BLaER1 (cell line): Measurements from ENCODE around the gene TEAD4.

Experiments used
- H3K27ac ChIP-seq: shearing (Covaris generic); formaldehyde crosslinking; 2 replicates; pipeline ENCODE4 v1.8.1; 2022
- H3K27me3 ChIP-seq: shearing (Covaris generic); formaldehyde crosslinking; 2 replicates; pipeline ENCODE4 v1.8.1; 2022
- H3K36me3 ChIP-seq: shearing (Covaris generic); formaldehyde crosslinking; 2 replicates; pipeline ENCODE4 v1.8.1; 2022
- H3K4me1 ChIP-seq: shearing (Covaris generic); formaldehyde crosslinking; 2 replicates; pipeline ENCODE4 v1.8.1; 2022
- H3K4me2 ChIP-seq: shearing (Covaris generic); formaldehyde crosslinking; 2 replicates; pipeline ENCODE4 v1.8.1; 2022
- H3K4me3 ChIP-seq: shearing (Covaris generic); formaldehyde crosslinking; 2 replicates; pipeline ENCODE4 v1.8.1; 2022
- H3K9ac ChIP-seq: shearing (Covaris generic); formaldehyde crosslinking; 2 replicates; pipeline ENCODE4 v1.8.1; 2022
- H3K9me3 ChIP-seq: shearing (Covaris generic); formaldehyde crosslinking; 2 replicates; pipeline ENCODE4 v1.8.1; 2022
- H4K20me1 ChIP-seq: shearing (Covaris generic); formaldehyde crosslinking; 2 replicates; pipeline ENCODE4 v1.8.1; 2022
- Cebpa-rat ChIP-seq: shearing (Covaris generic); IDR thresholded peaks from 2 replicates; pipeline ENCODE4 v1.8.1; 2022

Gene TEAD4

GRCh38 chr12:3069714-3070113, 110.5 kb downstream of the TEAD4 start:
- Histone ChIP-seq H3K4me1 (peaks cover 68% of the 10 kb centered on the region), H3K36me3 (no peaks in the 10 kb centered on the region), H3K9ac (no peak overlapping the region), H3K27ac (no peak overlapping the region), H3K4me2 (no peak overlapping the region; the same call in 1 of the 2 replicates), H3K4me3 (no peak overlapping the region), H4K20me1 (no peaks in the 10 kb centered on the region), H3K9me3 (peaks cover 1% of the 10 kb centered on the region), H3K27me3 (0 out of 2 replicates have a peak, but pooled peaks cover 4% of the 10 kb centered on the region)
- TF ChIP-seq Cebpa-rat = no peak

GRCh38 chr12:3071107-3071506, 111.9 kb downstream of the TEAD4 start:
- Histone ChIP-seq H3K9me3 (no peaks in the 10 kb centered on the region), H3K36me3 (no peaks in the 10 kb centered on the region), H3K27ac (no peak overlapping the region), H3K4me1 (peaks cover 73% of the 10 kb centered on the region), H3K4me2 (peak overlapping the region; percentile 19; the same call in 1 of the 2 replicates), H3K4me3 (no peak overlapping the region), H3K9ac (no peak overlapping the region), H4K20me1 (no peaks in the 10 kb centered on the region), H3K27me3 (0 out of 2 replicates have a peak, but pooled peaks cover 4% of the 10 kb centered on the region)
- TF ChIP-seq Cebpa-rat = no peak

- H3K4me1 ChIP-seq = peaks cover 73% of the 10 kb centered on the region
- no peak overlapping the region for H3K4me3 ChIP-seq
- no peak for TF ChIP-seq Cebpa-rat
- H3K9ac ChIP-seq = no peak overlapping the region
- H4K20me1 ChIP-seq = no peaks in the 10 kb centered on the region
- H3K4me2 ChIP-seq = no peak overlapping the region
- no peaks in the 10 kb centered on the region for H3K36me3 ChIP-seq
- no peaks in the 10 kb centered on the region for H3K9me3 ChIP-seq
- H3K27ac ChIP-seq = no peak overlapping the region
- H3K27me3 ChIP-seq = 0 out of 2 replicates have a peak, but pooled peaks cover 4% of the 10 kb centered on the region
Observed at GRCh38 chr12:3071710-3072109, 112.5 kb downstream of the TEAD4 start.

DNA sequence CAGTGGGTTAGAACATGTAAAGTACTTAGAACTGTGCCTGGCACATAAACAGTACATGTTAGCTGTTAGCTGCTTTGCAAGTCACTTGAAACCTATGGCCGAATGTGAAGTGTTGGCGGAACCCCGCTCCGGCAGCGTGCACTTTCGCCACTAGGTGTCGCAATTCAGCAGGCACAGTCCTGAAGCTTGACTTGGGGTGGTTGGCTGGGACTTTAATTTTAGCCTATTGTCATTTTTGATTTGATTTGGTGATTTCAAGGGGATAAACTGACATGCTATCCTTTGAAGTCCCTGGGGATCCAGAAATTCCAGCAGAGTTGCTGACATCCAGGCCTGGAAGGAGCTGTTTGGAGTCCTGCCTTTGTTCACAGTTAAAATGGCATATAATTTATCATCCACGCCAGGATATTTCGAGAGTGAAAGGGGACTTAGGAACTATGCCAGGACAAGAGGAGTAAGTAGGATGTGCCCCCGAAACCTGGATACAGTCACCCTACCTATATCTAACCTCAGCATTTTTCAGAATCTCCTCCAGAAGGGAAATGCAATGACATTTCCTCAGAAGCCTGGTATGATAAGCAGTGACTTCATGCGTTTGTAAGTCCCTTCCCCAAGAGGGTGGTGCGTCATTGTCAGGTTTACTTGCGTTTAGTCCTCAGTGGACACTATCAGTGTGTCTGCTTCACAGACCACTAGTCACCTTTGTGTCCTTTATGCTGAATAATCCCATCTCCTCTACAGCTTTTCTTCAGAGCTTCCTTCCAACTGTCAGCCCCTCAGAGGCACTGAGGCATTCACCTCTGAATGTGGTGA, 114.4 kb downstream of the TEAD4 start:
- no peak overlapping the region for H3K4me3 ChIP-seq
- H4K20me1 ChIP-seq = no peaks in the 10 kb centered on the region
- H3K4me1 ChIP-seq = peaks cover 66% of the 10 kb centered on the region
- H3K9me3 ChIP-seq = no peaks in the 10 kb centered on the region
- no peaks in the 10 kb centered on the region for H3K36me3 ChIP-seq
- H3K9ac ChIP-seq = no peak overlapping the region
- no peak overlapping the region for H3K27ac ChIP-seq
- no peak for TF ChIP-seq Cebpa-rat
- 0 out of 2 replicates have a peak, but pooled peaks cover 4% of the 10 kb centered on the region for H3K27me3 ChIP-seq
- peak overlapping the region; percentile 59 for H3K4me2 ChIP-seq

- Histone ChIP-seq H3K4me1 (peaks cover 59% of the 10 kb centered on the region), H3K4me3 (no peak overlapping the region), H3K9ac (no peak overlapping the region), H3K27me3 (0 out of 2 replicates have a peak, but pooled peaks cover 3% of the 10 kb centered on the region), H4K20me1 (no peaks in the 10 kb centered on the region), H3K4me2 (peak overlapping the region; percentile 59; the same call in 1 of the 2 replicates), H3K9me3 (no peaks in the 10 kb centered on the region), H3K36me3 (no peaks in the 10 kb centered on the region), H3K27ac (no peak overlapping the region)
- TF ChIP-seq Cebpa-rat = no peak
Observed at GRCh38 chr12:3075315-3075714, 116.1 kb downstream of the TEAD4 start.

DNA sequence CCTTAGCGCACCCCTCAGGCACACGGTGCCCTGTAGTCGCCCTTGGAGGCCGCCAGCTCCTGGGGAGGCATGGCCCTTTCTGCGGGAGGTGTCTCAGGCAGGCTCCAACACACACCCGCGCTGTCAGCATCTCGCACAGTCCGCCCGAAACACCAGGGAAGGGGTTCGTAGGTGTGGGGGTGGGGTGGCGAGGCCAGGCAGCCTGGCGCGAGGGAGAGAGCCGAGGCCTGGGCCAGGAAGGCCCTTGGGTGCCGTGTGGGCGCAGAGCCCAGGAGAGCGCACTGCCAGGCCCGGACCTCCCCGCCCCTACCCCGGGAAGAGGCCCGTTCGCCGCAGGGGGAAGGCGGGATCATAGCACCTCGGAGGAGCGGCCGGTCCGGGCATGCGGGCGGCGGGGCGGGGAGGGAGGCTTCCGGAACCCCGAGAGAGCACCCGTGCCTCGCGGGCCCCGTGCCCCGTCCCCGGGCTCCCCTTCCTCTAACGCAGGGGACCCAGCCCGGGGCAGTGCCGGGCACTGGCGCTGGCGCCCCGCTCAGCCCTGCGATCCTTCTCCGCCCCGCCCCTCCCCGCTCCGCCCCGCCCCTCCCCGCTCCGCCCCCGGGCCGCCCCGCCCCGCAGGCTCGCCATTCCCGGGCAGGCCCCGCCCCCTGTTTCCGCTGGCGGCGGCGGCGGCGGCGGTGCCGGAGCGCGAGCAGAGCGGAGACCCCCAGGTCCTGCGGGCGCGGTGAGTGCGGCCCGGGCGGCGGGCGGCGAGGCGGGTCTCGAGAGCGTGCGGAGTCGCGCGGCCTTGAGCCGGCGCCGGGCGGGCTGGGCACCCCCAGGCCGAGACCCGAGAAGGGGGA, 117.8 kb downstream of the TEAD4 start, which contains the start of gene TSPAN9:
TSS of gene TSPAN9 (plus strand) at position 650 of the 842 bp plus-strand sequence. CDS start 123,815 bp downstream, outside the sequence.
- Histone ChIP-seq H3K9me3 (no peaks in the 10 kb centered on the region), H3K4me1 (peaks cover 50% of the 10 kb centered on the region), H3K4me2 (peak within 1 kb of the TSS; percentile 98), H3K9ac (peak within 1 kb of the TSS; percentile 79), H3K36me3 (no peaks in the 10 kb centered on the region), H3K27ac (peak within 1 kb of the TSS; percentile 72), H3K27me3 (no peaks in the 10 kb centered on the region), H3K4me3 (peak within 1 kb of the TSS; percentile 79), H4K20me1 (no peaks in the 10 kb centered on the region)
- no peak for TF ChIP-seq Cebpa-rat

DNA sequence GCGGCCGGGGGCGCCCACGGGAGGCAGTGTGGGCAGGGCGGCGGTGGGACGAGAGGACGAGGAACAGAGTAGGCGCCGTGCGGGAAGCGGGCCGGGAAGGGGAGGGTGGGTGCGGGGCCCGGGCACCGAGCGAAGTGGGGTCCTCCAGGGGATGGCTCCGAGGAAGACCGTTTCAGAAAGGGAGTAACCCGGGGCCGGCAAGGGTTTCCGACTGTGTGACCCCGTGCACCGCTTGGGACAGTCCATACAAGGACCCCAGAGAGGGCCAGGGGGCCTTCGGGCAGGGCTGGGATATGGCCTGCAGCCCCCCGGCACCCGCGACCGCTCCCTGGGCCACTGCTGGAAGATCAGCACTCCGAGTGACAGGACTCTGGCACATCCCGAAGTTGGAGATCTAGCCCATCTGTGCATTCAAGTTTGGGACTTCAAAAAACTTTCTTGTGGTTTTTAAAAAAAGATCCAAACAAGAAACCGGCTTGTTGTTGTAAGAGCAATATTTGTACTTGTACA, 118.4 kb downstream of the TEAD4 start:
- Histone ChIP-seq H3K4me1 (peaks cover 50% of the 10 kb centered on the region), H3K27ac (peak overlapping the region; percentile 64), H3K4me3 (peak overlapping the region; percentile 79), H4K20me1 (no peaks in the 10 kb centered on the region), H3K4me2 (peak overlapping the region; percentile 98), H3K9me3 (no peaks in the 10 kb centered on the region), H3K27me3 (no peaks in the 10 kb centered on the region), H3K36me3 (no peaks in the 10 kb centered on the region), H3K9ac (peak overlapping the region; percentile 79)
- no peak for TF ChIP-seq Cebpa-rat

DNA sequence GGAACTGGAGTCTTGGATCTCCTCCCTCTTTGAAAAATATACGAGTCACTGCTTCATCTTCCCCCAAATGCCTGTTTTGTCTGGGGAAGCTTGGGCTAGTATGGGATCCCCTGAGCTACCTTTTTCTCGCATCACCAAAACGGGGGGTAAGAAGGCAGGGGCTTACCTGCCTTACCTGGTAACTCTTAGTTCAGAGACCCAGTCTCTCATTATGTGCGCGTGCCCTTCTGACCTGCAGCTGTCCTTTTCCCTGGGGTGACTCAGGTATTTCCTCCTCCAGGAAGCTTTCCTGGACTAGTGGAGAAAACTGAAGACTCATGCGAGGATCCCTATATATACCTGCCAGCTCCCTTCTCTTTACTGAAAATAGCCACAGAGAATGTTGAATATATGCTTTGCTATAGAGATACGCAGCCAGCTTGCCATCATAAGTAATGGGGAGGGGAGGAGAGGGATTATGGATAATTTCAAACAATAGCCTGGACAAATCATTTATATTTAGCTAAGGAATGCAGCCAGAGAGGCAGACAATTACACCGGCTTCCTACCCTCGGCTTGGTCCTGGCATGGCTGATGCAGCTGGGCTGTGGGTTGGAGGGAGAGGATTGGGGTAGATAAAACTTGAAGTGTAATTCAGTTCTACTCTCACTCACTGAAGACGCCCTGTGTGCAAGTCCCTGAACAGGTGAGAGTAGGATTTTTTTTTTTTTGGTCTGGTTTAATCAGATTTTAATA, 119.1 kb downstream of the TEAD4 start:
- Histone ChIP-seq H3K9me3 (0 out of 2 replicates have a peak, but pooled peaks cover 3% of the 10 kb centered on the region), H3K4me1 (peaks cover 47% of the 10 kb centered on the region), H4K20me1 (no peaks in the 10 kb centered on the region), H3K27me3 (no peaks in the 10 kb centered on the region), H3K9ac (peak overlapping the region; percentile 79), H3K36me3 (0 out of 2 replicates have a peak, but pooled peaks cover under 1% of the 10 kb centered on the region), H3K4me3 (peak overlapping the region; percentile 79), H3K27ac (no peak overlapping the region), H3K4me2 (peak overlapping the region; percentile 98)
- no peak for TF ChIP-seq Cebpa-rat

DNA sequence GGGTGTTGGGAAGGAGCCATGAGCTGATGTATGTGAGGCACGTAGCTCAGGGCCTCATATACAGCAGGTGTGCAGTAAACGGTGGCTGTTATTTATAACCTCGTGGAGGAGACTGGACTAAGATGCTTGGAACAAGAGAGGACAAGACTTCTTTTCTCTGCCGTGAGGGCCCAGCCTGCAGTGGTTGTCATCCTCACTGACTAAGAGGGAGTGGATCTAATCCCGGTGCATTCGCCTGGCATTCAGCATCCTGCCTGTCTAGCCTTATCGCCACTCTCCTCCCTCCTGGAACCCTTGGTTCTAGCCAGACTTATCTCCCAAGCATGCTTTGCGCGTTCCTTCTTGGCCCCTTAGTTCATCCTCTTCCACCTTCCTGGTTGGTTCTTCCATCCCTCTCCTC, 121.9 kb downstream of the TEAD4 start:
- no peak overlapping the region for H3K4me2 ChIP-seq
- no peak for TF ChIP-seq Cebpa-rat
- H3K9me3 ChIP-seq = 0 out of 2 replicates have a peak, but pooled peaks cover 4% of the 10 kb centered on the region
- H3K4me3 ChIP-seq = no peak overlapping the region
- H3K36me3 ChIP-seq = peaks cover 9% of the 10 kb centered on the region; the same call in 1 of the 2 replicates
- peaks cover 30% of the 10 kb centered on the region for H3K4me1 ChIP-seq
- H3K9ac ChIP-seq = no peak overlapping the region
- H3K27me3 ChIP-seq = no peaks in the 10 kb centered on the region
- H4K20me1 ChIP-seq = no peaks in the 10 kb centered on the region
- no peak overlapping the region for H3K27ac ChIP-seq
